GM12878 (cell line): Measurements from ENCODE around the gene ARMH1. TPM values are rescaled to one million over a fixed set of nuclear protein-coding genes. Genes with fewer than 3 reads are reported as not detected.

Experiments used
- ATAC-seq: fragments of 200-7000 bp; cut with Tn5 transposase; 3 replicates; pipeline ENCODE4 v1.9.1; 2020; ENCODE audit warnings: mild to moderate bottlenecking, moderate library complexity
- BruUV-seq: library from RNA; stranded (reverse); fragments of 400-500 nt; replicated peaks from 2 replicates; lab custom pipeline; 2021; lab: Mats Ljungman, UMichigan
- CTCF ChIA-PET: fragments of 300-600 bp; sonication (Branson Sonifier 250); formaldehyde crosslinking; extraction: SDS; loops from one replicate; lab custom pipeline; 2021; ENCODE audit warnings: inconsistent platforms; lab: Yijun Ruan, JAX
- POLR2A ChIA-PET: fragments of 350-600 bp; formaldehyde crosslinking; extraction: SDS; loops from one replicate; lab custom pipeline; 2021; ENCODE audit warnings: inconsistent platforms; lab: Charles Lee
- RAD21 ChIA-PET: fragments of 300-600 bp; sonication (Branson Sonifier 250); formaldehyde crosslinking; loops from one replicate; lab custom pipeline; 2023; ENCODE audit warnings: antibody characterized with exemption; ENCODE audit not compliant: unreplicated experiment; lab: Charles Lee
- SMC1A ChIA-PET: fragments of 300-600 bp; sonication (Branson Sonifier 250); formaldehyde crosslinking; loops from one replicate; lab custom pipeline; 2023; ENCODE audit not compliant: unreplicated experiment, uncharacterized antibody; lab: Charles Lee
- DNase-seq: peaks from one replicate; pipeline ENCODE4 v3.0.0-alpha.2; 2011; ENCODE audit warnings: low read depth, low spot score
- FAIRE-seq: peaks from 3 replicates; lab custom pipeline; 2011; peaks lifted over from hg19 to GRCh38; lab: Jason Lieb, UNC
- H2AFZ ChIP-seq: 2 replicates; pipeline ENCODE4 v1.6.0; 2011; ENCODE audit warnings: low read depth, low read length, control low read depth; ENCODE audit not compliant: control insufficient read depth
- H3K27ac ChIP-seq: 2 replicates; pipeline ENCODE4 v1.5.1; 2011; ENCODE audit warnings: control low read depth; ENCODE audit not compliant: control insufficient read depth, insufficient read depth
- H3K27me3 ChIP-seq, 2 experiments: replicated peaks in 1 of 2; 2 replicates each; pipeline versions ENCODE4 v1.6.0 to v1.6.1; 2011; ENCODE audit warnings: low read length in 1 of 2; ENCODE audit not compliant: control insufficient read depth in 2 of 2, insufficient read depth in 2 of 2
- H3K36me3 ChIP-seq, 2 experiments: 2 replicates each; pipeline ENCODE4 v1.5.1; 2011; ENCODE audit warnings: low read length in 1 of 2; ENCODE audit not compliant: control insufficient read depth in 2 of 2, insufficient read depth in 2 of 2
- H3K4me1 ChIP-seq: 2 replicates; pipeline ENCODE4 v1.6.1; 2011; ENCODE audit warnings: mild to moderate bottlenecking, low read length, moderate library complexity, mixed read lengths; ENCODE audit not compliant: control insufficient read depth, insufficient read depth
- H3K4me2 ChIP-seq: 2 replicates; pipeline ENCODE4 v1.6.0; 2011; ENCODE audit warnings: control low read depth; ENCODE audit not compliant: control insufficient read depth, insufficient read depth
- H3K4me3 ChIP-seq: fragments of 200-600 bp; sonication (generic); 2 replicates; pipeline ENCODE4 v1.5.1; 2016
- H3K79me2 ChIP-seq: 2 replicates; pipeline ENCODE4 v1.6.0; 2011; ENCODE audit warnings: low read length; ENCODE audit not compliant: control insufficient read depth, insufficient read depth
- H3K9ac ChIP-seq: 2 replicates; pipeline ENCODE4 v1.8.0; 2011; ENCODE audit warnings: low read length, control low read depth, mixed read lengths; ENCODE audit not compliant: control insufficient read depth, insufficient read depth
- H3K9me3 ChIP-seq: replicated peaks from 3 replicates; pipeline ENCODE4 v1.5.1; 2011; ENCODE audit warnings: mild to moderate bottlenecking, low read length; ENCODE audit not compliant: control insufficient read depth, insufficient read depth
- H4K20me1 ChIP-seq: 2 replicates; pipeline ENCODE4 v1.6.0; 2011; ENCODE audit not compliant: control insufficient read depth, insufficient read depth
- BRCA1 ChIP-seq: IDR thresholded peaks from 2 replicates; pipeline ENCODE4 v1.6.1; 2011; ENCODE audit warnings: low read depth, low read length, improper control_type of control experiment
- GATAD2B ChIP-seq: fragments of 450-650 bp; conservative IDR thresholded peaks from 2 replicates; pipeline ENCODE4 v1.6.1; 2017; ENCODE audit warnings: low read depth, mild to moderate bottlenecking, moderate library complexity
- KAT2A ChIP-seq: conservative IDR thresholded peaks from 2 replicates; pipeline ENCODE4 v1.6.1; 2011; ENCODE audit warnings: low read depth, low read length; ENCODE audit not compliant: control insufficient read depth
- PAX8 ChIP-seq: fragments of 450-650 bp; IDR thresholded peaks from 2 replicates; pipeline ENCODE4 v1.6.1; 2017; ENCODE audit warnings: mild to moderate bottlenecking, moderate library complexity
- RBBP5 ChIP-seq: fragments of 200-600 bp; sonication (generic); conservative IDR thresholded peaks from 2 replicates; pipeline ENCODE4 v1.6.1; 2016
- SP1 ChIP-seq: IDR thresholded peaks from one replicate; pipeline ENCODE4 v1.6.1; 2011; ENCODE audit warnings: low read depth, low read length
- WGBS: methylation state at CpG from one replicate; pipeline ENCODE4 v1.1.6; 2016; ENCODE audit warnings: low lambda C conversion rate; ENCODE audit not compliant: insufficient replicate concordance, insufficient coverage; ENCODE audit errors: missing lambda C conversion rate; 5-methylcytosine and 5-hydroxymethylcytosine counted together
- in situ Hi-C: fragments of 300-500 bp; cut with MboI; formaldehyde crosslinking; loops from 9 replicates; pipeline ENCODE4 v1.14.3; 2018; ENCODE audit warnings: mixed read lengths
- intact Hi-C: fragments of 100-400 bp; cut with micrococcal nuclease; formaldehyde crosslinking; loops from one replicate; pipeline ENCODE4 v1.14.2; 2022; ENCODE audit not compliant: unreplicated experiment
- polyA plus RNA-seq, 11 experiments: library from polyadenylated mRNA; depleted of rRNA in 4 of 11; unstranded in 6 of 11; stranded (reverse) in 5 of 11; fragments of >200 nt; fragmentation: Nextera tagmentation in 4 of 11; fragmentation: Illumina TruSeq in 1 of 11; extraction: Ambion mirVana in 4 of 11; extraction: Trizol in 1 of 11; gene quantifications; 1 replicate in 1 of 11; 2 replicates in 10 of 11; pipeline versions ENCODE4 v1.2.1 to v1.2.3, GENCODE V29; 2011 to 2016; ENCODE audit warnings: inconsistent platforms in 2 of 11, missing spikeins in 2 of 11, low read depth in 1 of 11
- total RNA-seq, 4 experiments: library from RNA; depleted of rRNA in 3 of 4; stranded (reverse); fragments of >200 nt in 3 of 4; fragmentation: Illumina TruSeq in 1 of 4; extraction: Trizol in 1 of 4; gene quantifications; 2 replicates each; pipeline versions ENCODE4 v1.2.1 to v1.2.3, GENCODE V29; 2013 to 2021
- TF ChIP-seq, protein P1 (sequence below): IDR thresholded peaks from 2 replicates; pipeline ENCODE4 v1.6.1; 2012; ENCODE audit warnings: low read length, inconsistent platforms
- TF ChIP-seq, protein P2 (sequence below): fragments of 450-650 bp; IDR thresholded peaks from 2 replicates; pipeline ENCODE4 v1.6.1; 2016; ENCODE audit warnings: mild to moderate bottlenecking
- TF ChIP-seq, protein P3 (sequence below): fragments of 450-650 bp; formaldehyde crosslinking; IDR thresholded peaks from 2 replicates; pipeline ENCODE4 v1.4.0; 2020; ENCODE audit warnings: mild to moderate bottlenecking, moderate library complexity
- TF ChIP-seq, protein P4 (sequence below): fragments of 450-650 bp; IDR thresholded peaks from 2 replicates; pipeline ENCODE4 v1.6.1; 2014; ENCODE audit warnings: mild to moderate bottlenecking

The ARMH1 gene
- total and polyA plus RNA-seq, 10 of the 15 experiments (the other 5 are each of a cell fraction or from before 2014, with no cell fraction given) = 0.93 to 43.9 (median 8.2) TPM

DNA sequence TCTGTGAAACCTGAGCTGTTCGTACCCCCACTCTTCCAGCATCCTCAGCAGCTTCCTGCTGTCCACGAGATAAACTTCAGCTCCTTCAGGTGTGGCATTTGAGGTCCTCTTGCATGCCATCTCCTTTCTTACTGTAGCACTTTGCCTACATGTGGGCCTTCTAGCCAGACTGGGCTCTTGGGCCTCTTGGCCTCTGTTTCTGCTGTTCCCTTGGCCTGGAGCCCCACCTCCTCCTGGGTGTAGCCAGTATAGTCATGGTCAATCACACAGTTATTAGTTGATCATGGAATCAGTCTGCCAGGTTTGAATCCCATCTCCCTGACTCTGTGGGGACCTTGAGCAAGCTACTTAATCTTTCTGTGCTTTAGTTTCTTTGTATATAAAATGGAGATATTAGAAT lies 26.6 kb upstream of the ARMH1 start:
- CTCF ChIA-PET = interaction anchor here (0.6 to 2.6 kb wide), 6 partner anchors 9 to 581 kb away, joined by 3 to 12 read pairs (median 4); no protein-coding TSS in a partner anchor
- Histone ChIP-seq H3K27ac (no peak overlapping the region), H2AFZ (no peak overlapping the region), H3K9me3 (no peaks in the 10 kb centered on the region), H3K27me3 (no peaks in the 10 kb centered on the region), H3K4me1 (no peaks in the 10 kb centered on the region), H3K36me3 (peaks cover 23 to 38% of the 10 kb centered on the region in 2 experiments), H4K20me1 (no peaks in the 10 kb centered on the region; the same call in 1 of the 2 replicates), H3K4me3 (no peak overlapping the region), H3K4me2 (no peak overlapping the region), H3K9ac (no peak overlapping the region), H3K79me2 (no peaks in the 10 kb centered on the region)
- in situ Hi-C loops = no loop called here
- RAD21 ChIA-PET = no interaction called here
- WGBS = 69% methylated on average over 2 of the region's 2 CpGs
- POLR2A ChIA-PET = no interaction called here
- TF ChIP-seq RBBP5 = no peak
- TF ChIP-seq, protein P1, sequence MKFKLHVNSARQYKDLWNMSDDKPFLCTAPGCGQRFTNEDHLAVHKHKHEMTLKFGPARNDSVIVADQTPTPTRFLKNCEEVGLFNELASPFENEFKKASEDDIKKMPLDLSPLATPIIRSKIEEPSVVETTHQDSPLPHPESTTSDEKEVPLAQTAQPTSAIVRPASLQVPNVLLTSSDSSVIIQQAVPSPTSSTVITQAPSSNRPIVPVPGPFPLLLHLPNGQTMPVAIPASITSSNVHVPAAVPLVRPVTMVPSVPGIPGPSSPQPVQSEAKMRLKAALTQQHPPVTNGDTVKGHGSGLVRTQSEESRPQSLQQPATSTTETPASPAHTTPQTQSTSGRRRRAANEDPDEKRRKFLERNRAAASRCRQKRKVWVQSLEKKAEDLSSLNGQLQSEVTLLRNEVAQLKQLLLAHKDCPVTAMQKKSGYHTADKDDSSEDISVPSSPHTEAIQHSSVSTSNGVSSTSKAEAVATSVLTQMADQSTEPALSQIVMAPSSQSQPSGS = no peak
- TF ChIP-seq PAX8 = no peak
- no peak for TF ChIP-seq SP1
- TF ChIP-seq KAT2A = no peak
- TF ChIP-seq BRCA1 = no peak
- TF ChIP-seq, protein P2, sequence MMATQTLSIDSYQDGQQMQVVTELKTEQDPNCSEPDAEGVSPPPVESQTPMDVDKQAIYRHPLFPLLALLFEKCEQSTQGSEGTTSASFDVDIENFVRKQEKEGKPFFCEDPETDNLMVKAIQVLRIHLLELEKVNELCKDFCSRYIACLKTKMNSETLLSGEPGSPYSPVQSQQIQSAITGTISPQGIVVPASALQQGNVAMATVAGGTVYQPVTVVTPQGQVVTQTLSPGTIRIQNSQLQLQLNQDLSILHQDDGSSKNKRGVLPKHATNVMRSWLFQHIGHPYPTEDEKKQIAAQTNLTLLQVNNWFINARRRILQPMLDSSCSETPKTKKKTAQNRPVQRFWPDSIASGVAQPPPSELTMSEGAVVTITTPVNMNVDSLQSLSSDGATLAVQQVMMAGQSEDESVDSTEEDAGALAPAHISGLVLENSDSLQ = no peak
- no peak for TF ChIP-seq GATAD2B
- TF ChIP-seq, protein P3, sequence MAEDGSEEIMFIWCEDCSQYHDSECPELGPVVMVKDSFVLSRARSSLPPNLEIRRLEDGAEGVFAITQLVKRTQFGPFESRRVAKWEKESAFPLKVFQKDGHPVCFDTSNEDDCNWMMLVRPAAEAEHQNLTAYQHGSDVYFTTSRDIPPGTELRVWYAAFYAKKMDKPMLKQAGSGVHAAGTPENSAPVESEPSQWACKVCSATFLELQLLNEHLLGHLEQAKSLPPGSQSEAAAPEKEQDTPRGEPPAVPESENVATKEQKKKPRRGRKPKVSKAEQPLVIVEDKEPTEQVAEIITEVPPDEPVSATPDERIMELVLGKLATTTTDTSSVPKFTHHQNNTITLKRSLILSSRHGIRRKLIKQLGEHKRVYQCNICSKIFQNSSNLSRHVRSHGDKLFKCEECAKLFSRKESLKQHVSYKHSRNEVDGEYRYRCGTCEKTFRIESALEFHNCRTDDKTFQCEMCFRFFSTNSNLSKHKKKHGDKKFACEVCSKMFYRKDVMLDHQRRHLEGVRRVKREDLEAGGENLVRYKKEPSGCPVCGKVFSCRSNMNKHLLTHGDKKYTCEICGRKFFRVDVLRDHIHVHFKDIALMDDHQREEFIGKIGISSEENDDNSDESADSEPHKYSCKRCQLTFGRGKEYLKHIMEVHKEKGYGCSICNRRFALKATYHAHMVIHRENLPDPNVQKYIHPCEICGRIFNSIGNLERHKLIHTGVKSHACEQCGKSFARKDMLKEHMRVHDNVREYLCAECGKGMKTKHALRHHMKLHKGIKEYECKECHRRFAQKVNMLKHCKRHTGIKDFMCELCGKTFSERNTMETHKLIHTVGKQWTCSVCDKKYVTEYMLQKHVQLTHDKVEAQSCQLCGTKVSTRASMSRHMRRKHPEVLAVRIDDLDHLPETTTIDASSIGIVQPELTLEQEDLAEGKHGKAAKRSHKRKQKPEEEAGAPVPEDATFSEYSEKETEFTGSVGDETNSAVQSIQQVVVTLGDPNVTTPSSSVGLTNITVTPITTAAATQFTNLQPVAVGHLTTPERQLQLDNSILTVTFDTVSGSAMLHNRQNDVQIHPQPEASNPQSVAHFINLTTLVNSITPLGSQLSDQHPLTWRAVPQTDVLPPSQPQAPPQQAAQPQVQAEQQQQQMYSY (CRISPR knock-in tag) = no peak
- TF ChIP-seq, protein P4, sequence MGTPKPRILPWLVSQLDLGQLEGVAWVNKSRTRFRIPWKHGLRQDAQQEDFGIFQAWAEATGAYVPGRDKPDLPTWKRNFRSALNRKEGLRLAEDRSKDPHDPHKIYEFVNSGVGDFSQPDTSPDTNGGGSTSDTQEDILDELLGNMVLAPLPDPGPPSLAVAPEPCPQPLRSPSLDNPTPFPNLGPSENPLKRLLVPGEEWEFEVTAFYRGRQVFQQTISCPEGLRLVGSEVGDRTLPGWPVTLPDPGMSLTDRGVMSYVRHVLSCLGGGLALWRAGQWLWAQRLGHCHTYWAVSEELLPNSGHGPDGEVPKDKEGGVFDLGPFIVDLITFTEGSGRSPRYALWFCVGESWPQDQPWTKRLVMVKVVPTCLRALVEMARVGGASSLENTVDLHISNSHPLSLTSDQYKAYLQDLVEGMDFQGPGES = no peak
- intact Hi-C loops = no loop called here
- SMC1A ChIA-PET = interaction anchor here (0.9 to 2.5 kb wide), 4 partner anchors 8 to 53 kb away, joined by 3 to 6 read pairs (median 4); no protein-coding TSS in a partner anchor
- DNase-seq (no peak), FAIRE-seq (no peak), ATAC-seq (no peak)
- BruUV-seq = no TSS peak
